Keratinocyte (primary cell): ENCODE data around the gene LAMB1. TPM values are rescaled to one million over a fixed set of nuclear protein-coding genes. Genes with fewer than 3 reads are reported as not detected.

ENCODE experiments used
- DNase-seq: peaks from one replicate; pipeline ENCODE4 v3.0.0-alpha.2; 2011; ENCODE audit warnings: low read depth, missing footprints, low spot score
- FAIRE-seq: peaks from 2 replicates; lab custom pipeline; 2011; peaks lifted over from hg19 to GRCh38; lab: Jason Lieb, UNC
- H2AFZ ChIP-seq: 2 replicates; pipeline ENCODE4 v1.6.0; 2012; ENCODE audit warnings: low read length, control low read depth, inconsistent platforms; ENCODE audit not compliant: control insufficient read depth
- H3K27ac ChIP-seq: 2 replicates; pipeline ENCODE4 v1.5.1; 2011; ENCODE audit warnings: low read length; ENCODE audit not compliant: control insufficient read depth, insufficient read depth
- H3K27me3 ChIP-seq: 3 replicates; pipeline ENCODE4 v1.6.0; 2011; ENCODE audit warnings: low read length; ENCODE audit not compliant: control insufficient read depth, insufficient read depth; ENCODE audit errors: extremely low read depth
- H3K36me3 ChIP-seq, 2 experiments: 2 replicates in 1 of 2; 3 replicates in 1 of 2; pipeline ENCODE4 v1.5.1; 2011; ENCODE audit warnings: low read length in 2 of 2, mild to moderate bottlenecking in 1 of 2; ENCODE audit not compliant: control insufficient read depth in 2 of 2, insufficient read depth in 2 of 2; ENCODE audit errors: extremely low read depth in 1 of 2
- H3K4me1 ChIP-seq: 3 replicates; pipeline ENCODE4 v1.5.1; 2011; ENCODE audit warnings: low read length; ENCODE audit not compliant: control insufficient read depth, insufficient read depth; ENCODE audit errors: extremely low read depth
- H3K4me2 ChIP-seq: 3 replicates; pipeline ENCODE4 v1.6.0; 2011; ENCODE audit warnings: low read depth, low read length; ENCODE audit not compliant: control insufficient read depth, insufficient read depth; ENCODE audit errors: extremely low read depth
- H3K4me3 ChIP-seq, 3 experiments: fragments of 200-600 bp in 1 of 3; sonication (generic) in 1 of 3; 2 replicates in 2 of 3; 3 replicates in 1 of 3; pipeline ENCODE4 v1.5.1; 2011 to 2016; ENCODE audit warnings: low read length in 3 of 3, mild to moderate bottlenecking in 3 of 3, control low read depth in 2 of 3, inconsistent platforms in 1 of 3, low read depth in 1 of 3, mixed read lengths in 1 of 3, mixed run types in 1 of 3, moderate library complexity in 1 of 3; ENCODE audit not compliant: control insufficient read depth in 2 of 3, insufficient read depth in 2 of 3; ENCODE audit errors: extremely low read depth in 1 of 3
- H3K79me2 ChIP-seq: 2 replicates; pipeline ENCODE4 v1.6.0; 2012; ENCODE audit warnings: low read length; ENCODE audit not compliant: control insufficient read depth, insufficient read depth
- H3K9ac ChIP-seq: 3 replicates; pipeline ENCODE4 v1.6.0; 2011; ENCODE audit warnings: low read length; ENCODE audit not compliant: control insufficient read depth, insufficient read depth; ENCODE audit errors: extremely low read depth
- H3K9me1 ChIP-seq: 3 replicates; pipeline ENCODE4 v1.6.0; 2011; ENCODE audit warnings: low read length; ENCODE audit not compliant: control insufficient read depth, insufficient read depth; ENCODE audit errors: extremely low read depth
- H3K9me3 ChIP-seq: 2 replicates; pipeline ENCODE4 v1.5.1; 2012; ENCODE audit warnings: low read depth, low read length; ENCODE audit not compliant: control insufficient read depth
- H4K20me1 ChIP-seq: 3 replicates; pipeline ENCODE4 v1.6.0; 2011; ENCODE audit warnings: low read length; ENCODE audit not compliant: control insufficient read depth, insufficient read depth; ENCODE audit errors: extremely low read depth
- EZH2 ChIP-seq: IDR thresholded peaks from one replicate; pipeline ENCODE4 v1.6.1; 2012; ENCODE audit warnings: inconsistent platforms, mild to moderate bottlenecking, low read length, moderate library complexity
- dilution Hi-C: fragments of 300-500 bp; cut with MboI; formaldehyde crosslinking; loops from one replicate; pipeline ENCODE4 v1.7.0; 2020; ENCODE audit warnings: low sequenced_read_pairs; ENCODE audit not compliant: extremely low pct_ligation_motif_present
- polyA plus RNA-seq, 5 experiments: library from polyadenylated mRNA; depleted of rRNA in 3 of 5; stranded (reverse) in 3 of 5; stranded (forward) in 1 of 5; unstranded in 1 of 5; fragments of >200 nt; gene quantifications; 1 replicate in 1 of 5; 2 replicates in 3 of 5; 3 replicates in 1 of 5; pipeline versions ENCODE4 v1.2.1 to v1.2.3, GENCODE V29; 2011 to 2012; ENCODE audit warnings: missing spikeins in 2 of 5, low read depth in 1 of 5, low replicate concordance in 1 of 5
- TF ChIP-seq, protein P1 (sequence below), 3 experiments: IDR thresholded peaks in 1 of 3; conservative IDR thresholded peaks in 1 of 3; optimal IDR thresholded peaks in 1 of 3; 2 replicates in 2 of 3; 3 replicates in 1 of 3; pipeline versions ENCODE3 to v1.5.1; 2011; ENCODE audit warnings: low read length in 3 of 3, mild to moderate bottlenecking in 3 of 3, moderate library complexity in 2 of 3, control low read depth in 1 of 3, inconsistent platforms in 1 of 3; ENCODE audit not compliant: insufficient read depth in 2 of 3; ENCODE audit errors: extremely low read depth in 1 of 3

The LAMB1 gene
- polyA plus RNA-seq, 1 donor (not counting 4 experiments of a cell fraction or from before 2014, with no cell fraction given), result 97.9 TPM

DNA sequence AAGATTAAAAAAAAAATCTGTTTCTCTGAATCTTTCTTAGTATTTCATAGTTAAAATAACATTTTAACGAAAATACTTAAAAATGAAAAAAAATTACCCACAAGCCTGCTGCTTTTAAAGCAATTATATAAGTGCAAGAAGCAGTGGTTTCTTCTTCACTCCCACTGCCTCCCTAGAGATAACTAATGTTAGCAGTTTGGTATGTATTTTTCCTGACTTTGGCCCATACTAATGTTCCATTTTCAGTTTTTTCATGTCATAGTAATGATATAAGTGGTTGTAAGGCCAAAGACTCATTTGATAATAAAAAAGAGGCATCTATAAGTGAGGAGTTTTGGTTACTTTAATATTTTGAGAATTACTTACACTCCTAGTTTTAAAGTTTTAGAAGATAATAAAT lies 24.3 kb upstream of the LAMB1 start:
- no peak overlapping the region for H3K9ac ChIP-seq
- H3K4me1 ChIP-seq, result peaks cover 10% of the 10 kb centered on the region
- no peaks in the 10 kb centered on the region for H3K9me3 ChIP-seq
- no peak overlapping the region for H3K4me2 ChIP-seq
- H3K36me3 ChIP-seq, result no peaks in the 10 kb centered on the region
- no peak for FAIRE-seq
- H3K27ac ChIP-seq, result no peak overlapping the region
- no peaks in the 10 kb centered on the region for H3K79me2 ChIP-seq
- H3K27me3 ChIP-seq, result no peaks in the 10 kb centered on the region
- dilution Hi-C loops, result no loop called here
- H3K9me1 ChIP-seq, result no peaks in the 10 kb centered on the region
- TF ChIP-seq EZH2, result no peak
- TF ChIP-seq, protein P1, sequence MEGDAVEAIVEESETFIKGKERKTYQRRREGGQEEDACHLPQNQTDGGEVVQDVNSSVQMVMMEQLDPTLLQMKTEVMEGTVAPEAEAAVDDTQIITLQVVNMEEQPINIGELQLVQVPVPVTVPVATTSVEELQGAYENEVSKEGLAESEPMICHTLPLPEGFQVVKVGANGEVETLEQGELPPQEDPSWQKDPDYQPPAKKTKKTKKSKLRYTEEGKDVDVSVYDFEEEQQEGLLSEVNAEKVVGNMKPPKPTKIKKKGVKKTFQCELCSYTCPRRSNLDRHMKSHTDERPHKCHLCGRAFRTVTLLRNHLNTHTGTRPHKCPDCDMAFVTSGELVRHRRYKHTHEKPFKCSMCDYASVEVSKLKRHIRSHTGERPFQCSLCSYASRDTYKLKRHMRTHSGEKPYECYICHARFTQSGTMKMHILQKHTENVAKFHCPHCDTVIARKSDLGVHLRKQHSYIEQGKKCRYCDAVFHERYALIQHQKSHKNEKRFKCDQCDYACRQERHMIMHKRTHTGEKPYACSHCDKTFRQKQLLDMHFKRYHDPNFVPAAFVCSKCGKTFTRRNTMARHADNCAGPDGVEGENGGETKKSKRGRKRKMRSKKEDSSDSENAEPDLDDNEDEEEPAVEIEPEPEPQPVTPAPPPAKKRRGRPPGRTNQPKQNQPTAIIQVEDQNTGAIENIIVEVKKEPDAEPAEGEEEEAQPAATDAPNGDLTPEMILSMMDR (optimal IDR thresholded peaks at IDR 0.05 in 1 of 3, IDR thresholded peaks at IDR 0.05 in 1 of 3, conservative IDR thresholded peaks at IDR 0.05 in 1 of 3; ENCODE audit: extremely low read depth in 1 of 3, insufficient read depth in 2 of 3, low read length in 3 of 3), result no peak
- no peak overlapping the region for H3K4me3 ChIP-seq
- DNase-seq, result no peak
- H4K20me1 ChIP-seq, result no peaks in the 10 kb centered on the region
- H2AFZ ChIP-seq, result no peak overlapping the region

DNA sequence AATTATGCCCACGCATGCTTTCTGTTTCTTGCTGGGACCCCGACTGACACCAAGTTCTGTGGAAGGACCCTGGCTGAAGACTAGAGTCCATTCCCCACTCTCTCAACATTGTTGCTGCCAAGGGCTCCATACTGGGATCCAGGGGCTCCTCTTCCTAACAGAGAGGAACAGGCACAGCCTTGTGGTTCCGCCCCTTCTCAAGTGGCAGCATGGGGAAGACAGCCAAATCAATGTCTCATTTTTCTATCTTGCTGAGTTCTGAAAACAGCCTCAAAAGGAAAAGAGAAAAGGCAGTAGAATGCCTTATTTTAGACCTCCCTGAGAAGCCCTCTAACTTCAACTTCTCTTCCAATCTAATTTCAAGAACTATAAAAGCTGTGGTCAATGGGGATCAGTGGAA lies 23.7 kb upstream of the LAMB1 start:
- no peak overlapping the region for H3K4me3 ChIP-seq
- no peak overlapping the region for H2AFZ ChIP-seq
- no peaks in the 10 kb centered on the region for H3K9me1 ChIP-seq
- H3K79me2 ChIP-seq, result no peaks in the 10 kb centered on the region
- TF ChIP-seq, protein P1 (optimal IDR thresholded peaks at IDR 0.05 in 1 of 3, IDR thresholded peaks at IDR 0.05 in 1 of 3, conservative IDR thresholded peaks at IDR 0.05 in 1 of 3; ENCODE audit: extremely low read depth in 1 of 3, insufficient read depth in 2 of 3, low read length in 3 of 3), result no peak
- TF ChIP-seq EZH2, result no peak
- H3K4me2 ChIP-seq, result no peak overlapping the region
- H3K4me1 ChIP-seq, result peaks cover 10% of the 10 kb centered on the region
- dilution Hi-C loops, result no loop called here
- H3K36me3 ChIP-seq, result no peaks in the 10 kb centered on the region
- H3K27ac ChIP-seq, result no peak overlapping the region
- H3K9ac ChIP-seq, result no peak overlapping the region
- no peaks in the 10 kb centered on the region for H3K9me3 ChIP-seq
- no peaks in the 10 kb centered on the region for H3K27me3 ChIP-seq
- DNase-seq (no peak), FAIRE-seq (no peak)
- H4K20me1 ChIP-seq, result no peaks in the 10 kb centered on the region
